B cell (primary cell): ENCODE measurements around the gene FLAD1. TPM values are rescaled to one million over a fixed set of nuclear protein-coding genes. Genes with fewer than 3 reads are reported as not detected.

Experiments used
- ATAC-seq: fragments of 200-7000 bp; cut with Tn5 transposase; one replicate; pipeline ENCODE4 v1.10.0; 2021; ENCODE audit warnings: low read depth, mild to moderate bottlenecking, moderate number of reproducible peaks, moderate library complexity
- CTCF ChIA-PET: fragments of 350-600 bp; sonication (Branson Sonifier 250); formaldehyde crosslinking; loops from one replicate; lab custom pipeline; 2021; ENCODE audit warnings: antibody characterized with exemption, inconsistent platforms; lab: Charles Lee
- POLR2A ChIA-PET: fragments of 350-600 bp; sonication (Branson Sonifier 250); formaldehyde crosslinking; loops from one replicate; lab custom pipeline; 2021; ENCODE audit warnings: antibody characterized with exemption; lab: Charles Lee
- DNase-seq: peaks from one replicate; pipeline ENCODE4 v3.0.0; 2013
- H2AFZ ChIP-seq: 2 replicates; pipeline ENCODE4 v1.6.1; 2012; ENCODE audit warnings: mild to moderate bottlenecking, low read depth, low read length; ENCODE audit not compliant: insufficient read depth, poor library complexity, severe bottlenecking
- H3K27ac ChIP-seq, 2 donors: 1 replicate in 1 of 2; 2 replicates in 1 of 2; pipeline ENCODE4 v1.5.1; 2012 to 2013; ENCODE audit warnings: low read length in 2 of 2, mild to moderate bottlenecking in 2 of 2, moderate library complexity in 1 of 2
- H3K27me3 ChIP-seq, 4 experiments: fragments of 200-600 bp in 1 of 4; sonication (generic) in 1 of 4; replicated peaks in 1 of 4; 1 replicate in 2 of 4; 2 replicates in 2 of 4; pipeline versions ENCODE4 v1.6.1 to v1.7.0; 2013 to 2016; ENCODE audit warnings: low read length in 3 of 4, mild to moderate bottlenecking in 2 of 4, mixed read lengths in 1 of 4, moderate library complexity in 1 of 4; ENCODE audit not compliant: insufficient read depth in 4 of 4, control insufficient read depth in 3 of 4; ENCODE audit errors: control extremely low read depth in 1 of 4
- H3K36me3 ChIP-seq, 2 experiments: replicated peaks in 1 of 2; 1 replicate in 1 of 2; 2 replicates in 1 of 2; pipeline versions ENCODE4 v1.6.1 to v1.7.1; 2013; ENCODE audit warnings: low read length in 1 of 2; ENCODE audit not compliant: insufficient read depth in 2 of 2, control insufficient read depth in 1 of 2; ENCODE audit errors: control extremely low read depth in 1 of 2, extremely low read depth in 1 of 2
- H3K4me1 ChIP-seq, 2 donors: fragments of 200-600 bp in 1 of 2; sonication (generic) in 1 of 2; 1 replicate in 1 of 2; 2 replicates in 1 of 2; pipeline versions ENCODE4 v1.5.1 to v1.6.1; 2013 to 2017; ENCODE audit warnings: low read length in 2 of 2; ENCODE audit not compliant: control insufficient read depth in 2 of 2, insufficient read depth in 2 of 2
- H3K4me2 ChIP-seq: replicated peaks from 2 replicates; pipeline ENCODE3; 2012; ENCODE audit warnings: mild to moderate bottlenecking, low read depth, low read length; ENCODE audit not compliant: poor library complexity, severe bottlenecking
- H3K4me3 ChIP-seq, 5 experiments: fragments of 200-600 bp in 1 of 5; sonication (generic) in 1 of 5; 1 replicate in 3 of 5; 2 replicates in 2 of 5; pipeline versions ENCODE4 v1.5.1 to v1.7.0; 2011 to 2016; ENCODE audit warnings: low read length in 4 of 5, mild to moderate bottlenecking in 4 of 5, low read depth in 2 of 5, control low read depth in 1 of 5, moderate library complexity in 1 of 5; ENCODE audit not compliant: insufficient read depth in 1 of 5; ENCODE audit errors: control extremely low read depth in 1 of 5, extremely low read depth in 1 of 5
- H3K79me2 ChIP-seq: fragments of 200-600 bp; sonication (generic); one replicate; pipeline ENCODE4 v1.6.0; 2016; ENCODE audit warnings: low read length; ENCODE audit not compliant: control insufficient read depth, insufficient read depth
- H3K9ac ChIP-seq: fragments of 200-600 bp; sonication (generic); 2 replicates; pipeline ENCODE4 v1.6.1; 2017; ENCODE audit warnings: mild to moderate bottlenecking, low read length, moderate library complexity
- H3K9me3 ChIP-seq, 3 donors: one replicate each; pipeline versions ENCODE4 v1.6.1 to v1.7.1; 2013; ENCODE audit warnings: low read length in 2 of 3; ENCODE audit not compliant: control insufficient read depth in 2 of 3, insufficient read depth in 1 of 3; ENCODE audit errors: control extremely low read depth in 1 of 3
- H4K20me1 ChIP-seq: 2 replicates; pipeline ENCODE4 v1.6.0; 2012; ENCODE audit warnings: mild to moderate bottlenecking, low read length; ENCODE audit not compliant: insufficient read depth, control insufficient read depth, poor library complexity, severe bottlenecking
- H3K27ac Mint-ChIP-seq: one replicate; pipeline ENCODE4 v1.8.0; 2021; ENCODE audit warnings: mixed read lengths
- H3K27me3 Mint-ChIP-seq: one replicate; pipeline ENCODE4 v1.8.0; 2021; ENCODE audit warnings: mixed read lengths
- H3K4me1 Mint-ChIP-seq: one replicate; pipeline ENCODE4 v1.8.0; 2021; ENCODE audit warnings: mixed read lengths
- H3K4me3 Mint-ChIP-seq: one replicate; pipeline ENCODE4 v1.8.0; 2021; ENCODE audit warnings: mixed read lengths
- H3K9me3 Mint-ChIP-seq: one replicate; pipeline ENCODE4 v1.8.0; 2022; ENCODE audit warnings: mixed read lengths; ENCODE audit not compliant: insufficient read depth
- CTCF ChIP-seq: fragments of 200-600 bp; IDR thresholded peaks from one replicate; pipeline ENCODE4 v1.8.0; 2022; ENCODE audit warnings: antibody characterized with exemption, mild to moderate bottlenecking
- EZH2 ChIP-seq: IDR thresholded peaks from 2 replicates; pipeline ENCODE4 v1.6.1; 2012; ENCODE audit warnings: borderline replicate concordance, low read depth, mild to moderate bottlenecking, moderate library complexity, low read length; ENCODE audit not compliant: insufficient read depth, poor library complexity, severe bottlenecking
- WGBS: methylation state at CpG from one replicate; pipeline ENCODE4 v1.1.5; 2013; ENCODE audit warnings: missing lambda C conversion rate; ENCODE audit not compliant: insufficient coverage; 5-methylcytosine and 5-hydroxymethylcytosine counted together
- intact Hi-C: fragments of 100-400 bp; cut with micrococcal nuclease; formaldehyde crosslinking; loops from one replicate; pipeline ENCODE4 v1.10.0; 2022
- polyA plus RNA-seq: library from polyadenylated mRNA; depleted of rRNA; stranded (reverse); fragments of >200 nt; gene quantifications from 2 replicates; pipeline ENCODE4 v1.2.3, GENCODE V29; 2012
- total RNA-seq, 2 donors: library from RNA; stranded (reverse); fragments of 120-200 nt in 1 of 2; gene quantifications; 1 replicate in 1 of 2; 2 replicates in 1 of 2; pipeline versions ENCODE4 v1.2.3 to v1.2.4, GENCODE V29; 2013 to 2022

FLAD1 gene
- total and polyA plus RNA-seq, 2 donors (not counting 1 experiment from before 2014, with no cell fraction given) = 51.4 to 83.0 TPM

- H3K4me3 Mint-ChIP-seq = peak overlapping the region; percentile 10
- TF ChIP-seq CTCF (no peak), EZH2 (no peak)
- peak overlapping the region; percentile 61 for H3K4me2 ChIP-seq
- 20% methylated on average over 2 of the region's 11 CpGs for WGBS
- H3K4me1 Mint-ChIP-seq = peaks cover 78% of the 10 kb centered on the region
- H3K79me2 ChIP-seq = peaks cover 40% of the 10 kb centered on the region
- peak overlapping the region in 1 of 2 donors; percentile 48 for H3K27ac ChIP-seq
- H3K9ac ChIP-seq = no peak overlapping the region
- ATAC-seq (no peak), DNase-seq (no peak)
- no peak overlapping the region for H3K4me3 ChIP-seq
- peaks cover 93 to 100% of the 10 kb centered on the region in 2 donors for H3K4me1 ChIP-seq
- H2AFZ ChIP-seq = no peak overlapping the region
- no peaks in the 10 kb centered on the region for H3K9me3 Mint-ChIP-seq
- POLR2A ChIA-PET = interaction anchor here (0.6 to 1.0 kb wide), 4 partner anchors 10 to 56 kb away, joined by 3 to 4 read pairs (median 4); partner anchors contain the start of gene CKS1B
- peaks cover 35% of the 10 kb centered on the region for H4K20me1 ChIP-seq
- CTCF ChIA-PET = interaction anchor here (0.9 to 17.4 kb wide), 3 partner anchors 9 to 11 kb away, joined by 3 to 295 read pairs (median 3); partner anchors contain the start of genes LENEP and ZBTB7B
- no peaks in the 10 kb centered on the region for H3K9me3 ChIP-seq
- H3K27ac Mint-ChIP-seq = peak overlapping the region; percentile 82
- no peaks in the 10 kb centered on the region for H3K27me3 Mint-ChIP-seq
- intact Hi-C loops = no loop called here
- H3K36me3 ChIP-seq = peaks cover 0 to 25% of the 10 kb centered on the region in 2 experiments
- no peaks in the 10 kb centered on the region for H3K27me3 ChIP-seq
Measured at GRCh38 chr1:155010211-155010918, 27.2 kb downstream of the FLAD1 start.

GRCh38 chr1:155011004-155011416, 27.9 kb downstream of the FLAD1 start:
- Histone ChIP-seq H3K27me3 (no peaks in the 10 kb centered on the region), H3K4me3 (no peak overlapping the region), H3K9me3 (no peaks in the 10 kb centered on the region), H3K79me2 (peaks cover 35% of the 10 kb centered on the region), H2AFZ (no peak overlapping the region), H3K27ac (peak overlapping the region in 1 of 2 donors; percentile 48), H3K4me1 (peaks cover 92 to 100% of the 10 kb centered on the region in 2 donors), H3K4me2 (peak overlapping the region; percentile 61), H3K36me3 (peaks cover 0 to 29% of the 10 kb centered on the region in 2 experiments), H4K20me1 (peaks cover 35% of the 10 kb centered on the region), H3K9ac (no peak overlapping the region)
- Mint-ChIP-seq H3K27me3 (no peaks in the 10 kb centered on the region), H3K4me3 (no peak overlapping the region), H3K27ac (peak overlapping the region; percentile 75), H3K9me3 (no peaks in the 10 kb centered on the region), H3K4me1 (peaks cover 78% of the 10 kb centered on the region)
- POLR2A ChIA-PET = interaction anchor here (1.0 kb wide), 1 partner anchor 9 kb away, joined by 4 read pairs; no protein-coding TSS in a partner anchor
- CTCF ChIA-PET = interaction anchor here (0.9 to 17.4 kb wide), 4 partner anchors 8 to 33 kb away, joined by 3 to 295 read pairs (median 4); partner anchors contain the start of genes LENEP and ZBTB7B
- ATAC-seq = no peak
- TF ChIP-seq CTCF = no peak
- no peak for TF ChIP-seq EZH2
- intact Hi-C loops = no loop called here
- DNase-seq = no peak
- no CpG with 5 or more reads among the region's 5 CpGs for WGBS
